GM20000 (cell line): ENCODE results near the gene BAIAP2L2.

Experiments
- DNase-seq: peaks from one replicate; pipeline ENCODE4 v3.0.0; 2012; ENCODE audit warnings: low spot score
- CTCF ChIP-seq: IDR thresholded peaks from 2 replicates; pipeline ENCODE4 v1.5.1; 2012; ENCODE audit warnings: mild to moderate bottlenecking, control low read depth; ENCODE audit errors: extremely low read depth, missing control alignments

Gene BAIAP2L2

GRCh38 chr22:38109371-38110001 lies 998 bp downstream of the BAIAP2L2 start:
- no peak for DNase-seq
- no peak for TF ChIP-seq CTCF

- DNase-seq: no peak
- TF ChIP-seq CTCF: no peak
Measured at GRCh38 chr22:38108561-38109319, 1.7 kb downstream of the BAIAP2L2 start.

- no peak for TF ChIP-seq CTCF
- DNase-seq: no peak
Measured at GRCh38 chr22:38107692-38108515, 2.6 kb downstream of the BAIAP2L2 start.

GRCh38 chr22:38106814-38107578 lies 3.5 kb downstream of the BAIAP2L2 start:
- no peak for DNase-seq
- no peak for TF ChIP-seq CTCF

GRCh38 chr22:38104084-38104483 lies 6.4 kb downstream of the BAIAP2L2 start:
- peak; percentile 46 for DNase-seq
- no peak for TF ChIP-seq CTCF

GRCh38 chr22:38103641-38104040 lies 6.8 kb downstream of the BAIAP2L2 start:
- TF ChIP-seq CTCF: no peak

More at GRCh38 chr22:38103641-38104040, 6.8 kb downstream of the BAIAP2L2 start:
- no peak for DNase-seq
